Vagina (tissue), 2 donors: ENCODE measurements around the gene DGKI. TPM values are rescaled to one million over a fixed set of nuclear protein-coding genes. Genes with fewer than 3 reads are reported as not detected.

ENCODE experiments used
- DNase-seq, 2 donors: peaks; one replicate each; pipeline ENCODE4 v3.0.0-alpha.2; 2017; ENCODE audit errors: extremely low spot score in 2 of 2
- H3K27ac ChIP-seq: fragments of 200-600 bp; sonication (generic); one replicate; pipeline ENCODE4 v1.5.1; 2019
- H3K27me3 ChIP-seq: fragments of 200-600 bp; sonication (generic); one replicate; pipeline ENCODE4 v1.5.1; 2019
- H3K36me3 ChIP-seq, 2 donors: fragments of 200-600 bp; sonication (generic); one replicate each; pipeline ENCODE4 v1.5.1; 2017 to 2019
- H3K4me1 ChIP-seq: fragments of 200-600 bp; sonication (generic); one replicate; pipeline ENCODE4 v1.5.1; 2019
- H3K4me3 ChIP-seq, 2 donors: fragments of 200-600 bp; sonication (generic); 1 replicate in 1 of 2; 2 replicates in 1 of 2; pipeline ENCODE4 v1.5.1; 2016 to 2019
- H3K9me3 ChIP-seq: fragments of 200-600 bp; sonication (generic); one replicate; pipeline ENCODE4 v1.5.1; 2019
- CTCF ChIP-seq, 3 experiments: fragments of 450-650 bp in 2 of 3; fragments of 200-600 bp in 1 of 3; sonication (generic) in 1 of 3; IDR thresholded peaks; one replicate each; pipeline ENCODE4 v1.5.1; 2017 to 2019; ENCODE audit warnings: antibody characterized with exemption in 3 of 3, mild to moderate bottlenecking in 2 of 3, moderate library complexity in 2 of 3
- POLR2A ChIP-seq, 2 donors: fragments of 450-650 bp; IDR thresholded peaks; one replicate each; pipeline ENCODE4 v1.6.1; 2017; ENCODE audit warnings: antibody characterized with exemption in 2 of 2, mild to moderate bottlenecking in 2 of 2, moderate library complexity in 2 of 2
- POLR2AphosphoS5 ChIP-seq, 2 donors: sonication (generic); formaldehyde crosslinking; IDR thresholded peaks; one replicate each; pipeline ENCODE4 v1.9.0; 2017; ENCODE audit warnings: antibody characterized with exemption in 2 of 2, mild to moderate bottlenecking in 2 of 2, low read depth in 1 of 2; ENCODE audit not compliant: insufficient read depth in 1 of 2
- intact Hi-C: fragments of 100-400 bp; cut with DNase I; formaldehyde crosslinking; loops from one replicate; pipeline ENCODE4 v1.15.1; 2023
- small RNA-seq: library from RNA; depleted of rRNA; stranded (forward); fragments of <200 nt; gene quantifications from one replicate; pipeline ENCODE3, GENCODE V24; 2016
- total RNA-seq: library from RNA; depleted of rRNA; stranded (reverse); fragments of >200 nt; gene quantifications from one replicate; pipeline ENCODE4 v1.2.3, GENCODE V29; 2016

DGKI gene
- total RNA-seq, 1 donor from 2014 or later: 1.2 TPM

GRCh38 chr7:137331378-137331777 lies 515.4 kb downstream of the DGKI start:
- Histone ChIP-seq H3K4me3 (no peak overlapping the region), H3K27ac (no peak overlapping the region), H3K36me3 (no peaks in the 10 kb centered on the region), H3K9me3 (no peaks in the 10 kb centered on the region), H3K27me3 (no peaks in the 10 kb centered on the region), H3K4me1 (no peaks in the 10 kb centered on the region)
- TF ChIP-seq CTCF (IDR thresholded peaks at IDR 0.05) (no peak), POLR2A (IDR thresholded peaks at IDR 0.05) (no peak), POLR2AphosphoS5 (IDR thresholded peaks at IDR 0.05; ENCODE audit: insufficient read depth in 1 of 2, low read depth in 1 of 2) (no peak)
- DNase-seq: no peak
- intact Hi-C loops: no loop called here

Small RNA genes lying within 50 kb of the gene (small RNA-seq; reads per million reads assigned to genes)
- gene AC090498.1: not detected

Other genes with a start within 250 kb of the DGKI start
- gene CREB3L2, start 155.1 kb upstream of the DGKI start, total RNA-seq: 28.7 TPM
- gene AKR1D1, start 229.5 kb upstream of the DGKI start, total RNA-seq: not detected